IMR-90 (cell line): ENCODE data around the gene SEMA3C. TPM values are rescaled to one million over a fixed set of nuclear protein-coding genes. Genes with fewer than 3 reads are reported as not detected.

ENCODE experiments used
- ATAC-seq: fragments of 200-7000 bp; cut with Tn5 transposase; 2 replicates; pipeline ENCODE4 v1.9.1; 2020; ENCODE audit warnings: low read depth, mild to moderate bottlenecking, moderate library complexity
- BruUV-seq: library from RNA; stranded (reverse); fragments of 400-500 nt; replicated peaks from 2 replicates; lab custom pipeline; 2021; lab: Mats Ljungman, UMichigan
- CTCF ChIA-PET: fragments of 300-600 bp; formaldehyde crosslinking; extraction: SDS; loops from one replicate; lab custom pipeline; 2021; ENCODE audit warnings: antibody characterized with exemption; lab: Yijun Ruan, JAX
- POLR2A ChIA-PET: fragments of 300-600 bp; sonication (Branson Sonifier 250); formaldehyde crosslinking; loops from one replicate; lab custom pipeline; 2022; ENCODE audit warnings: antibody characterized with exemption; ENCODE audit not compliant: unreplicated experiment; lab: Charles Lee
- DNase-seq: peaks from one replicate; pipeline ENCODE4 v3.0.0; 2013
- H2AFZ ChIP-seq: replicated peaks from 2 replicates; pipeline ENCODE3; 2013; ENCODE audit warnings: low read length, mild to moderate bottlenecking; ENCODE audit not compliant: poor library complexity
- H2AK5ac ChIP-seq: 2 replicates; pipeline ENCODE4 v1.6.1; 2013; ENCODE audit warnings: low read depth, low read length, inconsistent platforms
- H2AK9ac ChIP-seq: replicated peaks from 2 replicates; pipeline ENCODE3; 2013; ENCODE audit warnings: mild to moderate bottlenecking, low read depth, low read length, moderate library complexity; ENCODE audit not compliant: poor library complexity
- H2BK120ac ChIP-seq: 2 replicates; pipeline ENCODE4 v1.6.1; 2013; ENCODE audit warnings: low read depth, low read length, inconsistent platforms
- H2BK15ac ChIP-seq: 3 replicates; pipeline ENCODE4 v1.6.1; 2013; ENCODE audit warnings: low read depth, low read length, inconsistent platforms
- H2BK20ac ChIP-seq: 2 replicates; pipeline ENCODE4 v1.6.1; 2013; ENCODE audit warnings: low read depth, mild to moderate bottlenecking, inconsistent platforms, low read length, moderate library complexity
- H2BK5ac ChIP-seq: 2 replicates; pipeline ENCODE4 v1.6.1; 2013; ENCODE audit warnings: mild to moderate bottlenecking, low read depth, low read length, inconsistent platforms; ENCODE audit not compliant: poor library complexity, severe bottlenecking
- H3K14ac ChIP-seq: replicated peaks from 2 replicates; pipeline ENCODE4 v1.6.1; 2013; ENCODE audit warnings: low read depth, low read length, inconsistent platforms
- H3K18ac ChIP-seq: 2 replicates; pipeline ENCODE4 v1.6.1; 2013; ENCODE audit warnings: low read depth, low read length, control low read depth
- H3K23ac ChIP-seq: 2 replicates; pipeline ENCODE4 v1.6.1; 2013; ENCODE audit warnings: low read depth, low read length, inconsistent platforms
- H3K27ac ChIP-seq: 2 replicates; pipeline ENCODE4 v1.5.1; 2013; ENCODE audit warnings: mild to moderate bottlenecking, control low read depth, low read length; ENCODE audit not compliant: insufficient read depth
- H3K27me3 ChIP-seq: 2 replicates; pipeline ENCODE4 v1.6.1; 2013; ENCODE audit warnings: low read length; ENCODE audit not compliant: control insufficient read depth, insufficient read depth
- H3K36me3 ChIP-seq: 2 replicates; pipeline ENCODE4 v1.6.1; 2013; ENCODE audit warnings: low read length, mixed read lengths; ENCODE audit not compliant: control insufficient read depth, insufficient read depth
- H3K4ac ChIP-seq: 2 replicates; pipeline ENCODE4 v1.6.1; 2013; ENCODE audit warnings: low read depth, low read length, inconsistent platforms
- H3K4me1 ChIP-seq: 2 replicates; pipeline ENCODE4 v1.6.1; 2013; ENCODE audit warnings: low read length, mixed read lengths; ENCODE audit not compliant: control insufficient read depth, insufficient read depth
- H3K4me2 ChIP-seq: 2 replicates; pipeline ENCODE4 v1.6.1; 2013; ENCODE audit warnings: low read depth, mild to moderate bottlenecking, control low read depth, low read length, moderate library complexity
- H3K4me3 ChIP-seq: 2 replicates; pipeline ENCODE4 v1.5.1; 2013; ENCODE audit warnings: low read depth, mild to moderate bottlenecking, control low read depth, low read length, moderate library complexity; ENCODE audit not compliant: insufficient read depth
- H3K56ac ChIP-seq: 2 replicates; pipeline ENCODE4 v1.6.1; 2013; ENCODE audit warnings: low read length, inconsistent platforms; ENCODE audit not compliant: insufficient read depth; ENCODE audit errors: extremely low read depth
- H3K79me1 ChIP-seq, 2 experiments: 2 replicates each; pipeline ENCODE4 v1.6.1; 2013; ENCODE audit warnings: low read length in 2 of 2, inconsistent platforms in 1 of 2, low read depth in 1 of 2
- H3K9ac ChIP-seq: 2 replicates; pipeline ENCODE4 v1.6.1; 2013; ENCODE audit warnings: low read depth, low read length, control low read depth
- H3K9me1 ChIP-seq: 2 replicates; pipeline ENCODE4 v1.6.1; 2013; ENCODE audit warnings: low read length, inconsistent platforms; ENCODE audit not compliant: insufficient read depth
- H3K9me3 ChIP-seq: 2 replicates; pipeline ENCODE4 v1.6.1; 2013; ENCODE audit warnings: low read length; ENCODE audit not compliant: control insufficient read depth, insufficient read depth
- H4K20me1 ChIP-seq: 2 replicates; pipeline ENCODE4 v1.6.1; 2013; ENCODE audit warnings: low read length, inconsistent platforms; ENCODE audit not compliant: insufficient read depth
- H4K5ac ChIP-seq: 2 replicates; pipeline ENCODE4 v1.6.1; 2013; ENCODE audit warnings: mild to moderate bottlenecking, low read depth, low read length, control low read depth
- H4K8ac ChIP-seq, 2 experiments: 2 replicates each; pipeline ENCODE4 v1.6.1; 2013; ENCODE audit warnings: low read depth in 2 of 2, low read length in 2 of 2, control low read depth in 1 of 2, inconsistent platforms in 1 of 2
- H4K91ac ChIP-seq: 2 replicates; pipeline ENCODE4 v1.6.1; 2013; ENCODE audit warnings: low read depth, low read length, inconsistent platforms; ENCODE audit not compliant: insufficient read depth
- BHLHE40 ChIP-seq: fragments of 150-350 bp; IDR thresholded peaks from 2 replicates; pipeline ENCODE4 v1.6.1; 2016; ENCODE audit warnings: mild to moderate bottlenecking, low read depth, low read length
- CHD1 ChIP-seq: IDR thresholded peaks from 2 replicates; pipeline ENCODE4 v1.6.1; 2012; ENCODE audit warnings: low read depth, low read length, improper control_type of control experiment
- NFE2L2 ChIP-seq: fragments of 150-350 bp; IDR thresholded peaks from 2 replicates; pipeline ENCODE4 v1.6.1; 2016; ENCODE audit warnings: low read depth, mild to moderate bottlenecking, low read length
- RFX5 ChIP-seq: IDR thresholded peaks from 2 replicates; pipeline ENCODE4 v1.8.0; 2012; ENCODE audit warnings: low read depth, mild to moderate bottlenecking, low read length, moderate library complexity
- WGBS, 2 experiments: methylation state at CpG; one replicate each; pipeline versions ENCODE4 v1.1.5 to v1.1.7; 2013; ENCODE audit warnings: missing lambda C conversion rate in 2 of 2; ENCODE audit not compliant: insufficient read length in 1 of 2; ENCODE audit errors: extremely low coverage in 2 of 2; 5-methylcytosine and 5-hydroxymethylcytosine counted together
- dilution Hi-C: fragments of 300-500 bp; cut with HindIII; formaldehyde crosslinking; loops from one replicate; pipeline ENCODE4 v1.14.3; 2018; ENCODE audit warnings: low sequenced_read_pairs; ENCODE audit not compliant: unreplicated experiment
- in situ Hi-C: fragments of 300-500 bp; cut with MboI; formaldehyde crosslinking; loops from 3 replicates; pipeline ENCODE4 v1.14.3; 2019; ENCODE audit warnings: low sequenced_read_pairs, inconsistent platforms, mixed read lengths
- intact Hi-C: fragments of 100-400 bp; cut with micrococcal nuclease; formaldehyde crosslinking; loops from 2 replicates; pipeline ENCODE4 v1.10.0; 2022
- polyA plus RNA-seq, 3 experiments: library from polyadenylated mRNA; depleted of rRNA; stranded (reverse); fragments of >200 nt; gene quantifications; 2 replicates each; pipeline ENCODE4 v1.2.3, GENCODE V29; 2012; ENCODE audit warnings: low replicate concordance in 1 of 3
- total RNA-seq: library from RNA; depleted of rRNA; stranded (reverse); fragments of >200 nt; gene quantifications from 2 replicates; pipeline ENCODE4 v1.2.3, GENCODE V29; 2012

SEMA3C gene
- total and polyA plus RNA-seq, 2 of the 4 experiments (the other 2 are of a cell fraction), result 21.2 to 97.1 TPM

DNA sequence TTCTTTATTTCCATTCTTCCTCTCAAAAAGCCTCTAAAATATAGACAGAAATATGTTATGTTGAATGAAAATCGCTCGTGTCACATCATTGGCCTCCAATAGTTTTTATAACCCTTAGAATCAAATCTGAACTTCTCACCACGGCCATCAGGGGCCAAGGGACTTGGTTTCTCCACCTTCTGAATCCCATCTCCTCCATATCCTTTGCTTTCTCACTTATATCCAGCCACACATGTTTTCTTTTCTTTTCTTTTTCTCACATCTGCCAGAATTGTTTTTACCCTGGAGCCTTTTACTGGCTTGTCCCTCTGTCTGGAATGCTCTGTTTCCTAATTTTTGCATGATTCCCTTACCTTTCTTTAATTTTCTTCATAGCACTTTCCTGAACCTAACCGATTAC lies 184.8 kb downstream of the SEMA3C start:
- Histone ChIP-seq H2AFZ (no peak overlapping the region), H2BK120ac (no peak overlapping the region), H3K79me1 (no peaks in the 10 kb centered on the region), H3K23ac (no peak overlapping the region), H3K36me3 (no peaks in the 10 kb centered on the region), H3K18ac (no peak overlapping the region), H2AK5ac (no peak overlapping the region), H3K4me1 (peaks cover 7% of the 10 kb centered on the region), H2BK20ac (no peak overlapping the region), H3K9me3 (no peaks in the 10 kb centered on the region), H3K56ac (no peak overlapping the region), H2AK9ac (no peak overlapping the region), H4K91ac (no peak overlapping the region), H3K9me1 (no peaks in the 10 kb centered on the region), H4K8ac (no peak overlapping the region), H3K9ac (no peak overlapping the region), H3K27me3 (no peaks in the 10 kb centered on the region), H2BK5ac (no peak overlapping the region), H3K27ac (no peak overlapping the region), H3K4ac (no peak overlapping the region), H3K14ac (no peak overlapping the region), H4K20me1 (no peaks in the 10 kb centered on the region), H4K5ac (no peak overlapping the region), H3K4me2 (no peak overlapping the region), H2BK15ac (no peak overlapping the region), H3K4me3 (no peak overlapping the region)
- no TSS peak for BruUV-seq
- POLR2A ChIA-PET, result no interaction called here
- ATAC-seq (no peak), DNase-seq (no peak)
- no CpG with 5 or more reads among the region's 4 CpGs for WGBS, 2 experiments
- CTCF ChIA-PET, result no interaction called here
- intact Hi-C loops (no loop called here), dilution Hi-C loops (no loop called here), in situ Hi-C loops (no loop called here)
- TF ChIP-seq CHD1, result no peak
- TF ChIP-seq RFX5, result no peak
- TF ChIP-seq BHLHE40, result no peak
- no peak for TF ChIP-seq NFE2L2
